ENCODE measurements around the gene WASL.
"Not testable (repeated sequence)": the region's sequence is repeated elsewhere in the genome, so short reads cannot be mapped to it uniquely, and the experiment has no call there.

Gene WASL
- total RNA-seq, result 16.8 to 17.6 reads per million in 2 donors

GRCh38 chr7:123748734-123749536 is at the start of gene WASL:
Gene WASL, minus strand, starts transcription at chr7:123749003. Its CDS starts 269 bp downstream, at chr7:123748734.
- peak; percentile 73 to 93 (median 80) for DNase-seq

- DNase-seq, result peak in 1 of 5 experiments; percentile 5
Observed at GRCh38 chr7:123797673-123798531, 49.1 kb upstream of the WASL start.

- DNase-seq, result no peak
Observed at GRCh38 chr7:123796568-123796967, 47.8 kb upstream of the WASL start.

DNA sequence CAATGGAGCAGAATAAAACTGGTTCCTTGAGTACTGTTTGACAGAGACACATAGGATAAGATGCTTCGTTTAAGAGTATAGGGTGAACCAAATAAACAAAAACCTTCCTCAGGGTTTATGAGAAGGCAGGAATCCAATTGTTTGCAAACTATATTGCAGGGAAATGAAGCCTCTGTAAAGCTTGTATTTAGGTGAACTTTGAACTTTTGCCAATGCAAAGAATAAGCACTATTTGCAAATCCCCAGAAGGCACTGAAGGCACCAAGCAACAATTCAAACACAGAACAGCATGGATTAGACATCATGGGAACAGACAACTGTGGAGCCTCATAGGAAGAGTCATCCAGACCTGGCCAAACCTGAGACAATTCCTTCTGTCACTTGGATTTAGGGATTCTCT is 47.1 kb upstream of the WASL start:
- DNase-seq, result no peak

DNA sequence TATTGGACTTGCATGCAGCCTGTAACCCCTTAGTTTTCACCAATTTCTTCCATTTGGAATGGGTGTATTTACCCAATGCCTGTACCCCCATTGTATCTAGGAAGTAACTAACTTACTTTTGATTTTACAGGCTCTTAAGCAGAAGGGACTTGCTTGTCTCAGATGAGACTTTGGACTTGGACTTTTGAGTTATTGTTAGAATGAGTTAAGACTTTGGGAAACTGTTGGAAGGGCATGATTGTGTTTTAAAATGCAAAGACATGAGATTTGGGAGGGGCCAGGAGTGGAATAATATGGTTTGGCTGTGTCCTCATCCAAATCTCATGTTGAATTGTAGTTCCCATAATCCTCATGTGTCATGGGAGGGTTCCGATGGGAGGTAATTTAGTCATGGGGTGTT is 46.3 kb upstream of the WASL start:
- DNase-seq, result not testable (repeated sequence)

- DNase-seq, result no peak
Observed at GRCh38 chr7:123792547-123792946, 43.7 kb upstream of the WASL start.

- no peak for DNase-seq
Observed at GRCh38 chr7:123791001-123791400, 42.2 kb upstream of the WASL start.

DNA sequence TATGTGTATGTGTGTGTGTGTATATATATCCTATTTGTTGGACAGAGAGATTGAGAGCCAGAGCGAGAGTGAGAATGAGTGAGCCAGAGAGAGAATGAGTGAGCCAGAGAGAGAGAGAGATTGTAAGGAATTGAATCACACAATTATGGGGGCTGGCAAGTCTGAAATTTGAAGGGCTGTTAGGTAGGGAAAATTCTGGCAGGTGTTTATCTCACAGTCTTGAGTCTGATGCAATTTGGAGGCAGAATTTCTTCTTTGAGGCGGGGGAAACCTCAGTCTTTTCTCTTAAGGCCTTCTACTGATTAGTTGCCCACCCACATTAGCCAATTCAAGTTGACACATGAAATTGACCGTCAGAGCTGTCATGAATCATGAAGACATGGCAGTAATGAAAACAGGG is 41.0 kb upstream of the WASL start:
- no peak for DNase-seq

DNA sequence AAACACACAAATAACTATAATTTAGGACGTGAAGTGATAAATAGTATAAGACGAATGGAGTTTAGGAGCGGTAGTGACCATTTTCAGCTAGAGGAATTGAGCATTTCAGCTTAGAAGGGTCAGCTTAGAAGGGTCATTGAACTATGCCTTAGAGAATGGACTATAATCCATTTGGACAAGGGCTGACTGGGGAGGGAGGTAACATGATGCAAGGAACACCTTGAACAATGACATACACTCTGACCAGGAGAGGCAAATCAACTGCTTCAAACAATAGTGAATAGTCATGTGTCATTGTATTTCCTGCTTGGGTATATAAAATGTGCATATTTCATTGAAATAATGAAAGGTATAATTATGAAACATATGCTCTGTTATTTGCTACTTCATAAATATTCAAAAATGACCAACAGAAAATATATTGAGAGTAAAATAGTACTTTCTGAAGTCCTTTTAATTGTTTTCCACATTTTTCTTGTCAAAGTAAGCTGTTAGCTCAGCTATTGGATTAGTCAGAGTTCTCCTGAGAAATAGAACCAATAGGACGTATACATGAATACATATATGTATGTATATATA is 40.5 kb upstream of the WASL start:
- no peak for DNase-seq

DNA sequence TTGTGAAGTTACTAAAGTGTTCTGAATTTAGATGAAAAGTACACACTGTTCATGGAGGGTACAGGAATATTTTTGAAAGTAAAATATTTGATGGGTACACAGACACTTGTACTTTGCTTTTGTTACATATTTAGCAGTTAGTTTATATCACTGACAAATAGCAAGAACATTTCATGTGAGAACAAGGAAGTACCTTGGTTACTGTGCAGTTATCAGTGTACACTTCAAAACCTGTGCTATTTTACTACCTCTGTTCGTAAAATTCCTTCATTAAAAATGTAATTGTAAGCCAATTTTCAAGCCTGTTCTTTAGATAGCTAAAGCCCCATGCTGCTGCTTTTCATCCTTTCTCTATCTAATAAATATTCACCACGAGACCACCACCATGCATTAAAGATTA is 39.8 kb upstream of the WASL start:
- no peak for DNase-seq

DNA sequence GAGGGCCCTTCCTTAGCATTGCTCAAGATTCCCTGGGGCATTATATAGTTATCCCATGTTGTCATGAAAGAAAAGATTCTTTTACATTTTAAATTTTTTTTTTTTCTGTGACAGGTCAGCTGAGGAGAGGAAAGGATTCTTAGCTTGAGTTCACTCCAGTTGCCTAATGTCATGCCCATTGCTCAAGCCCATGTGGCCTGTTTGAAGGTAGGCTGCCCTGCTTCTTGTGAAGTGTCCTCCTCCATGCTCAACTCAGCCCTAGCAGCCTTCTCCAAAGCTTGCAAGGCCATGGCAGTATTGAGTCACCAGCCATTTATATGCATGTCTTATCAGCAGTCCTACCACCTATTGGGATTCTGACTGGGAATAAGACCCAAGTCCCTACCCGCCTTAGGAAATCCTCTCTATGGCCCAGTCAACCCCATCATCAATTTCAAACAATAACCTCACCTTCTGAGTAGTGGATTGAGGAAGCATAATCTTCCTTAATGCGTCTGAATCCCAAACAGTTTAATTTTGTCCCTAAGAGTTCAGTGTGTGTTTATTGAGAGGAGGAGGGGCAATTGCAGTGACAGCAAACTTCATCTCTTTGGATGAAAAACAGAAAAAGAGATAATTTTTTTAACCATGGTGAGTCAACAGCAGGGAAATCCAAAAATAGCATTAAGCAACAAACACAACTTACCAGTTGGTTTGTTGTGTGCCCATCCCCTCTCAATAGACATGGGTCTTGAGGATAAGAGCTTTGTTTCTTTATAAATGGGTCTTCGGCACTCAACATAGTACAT is 38.6 kb upstream of the WASL start:
- DNase-seq, result no peak

- DNase-seq, result no peak
Observed at GRCh38 chr7:123784263-123784662, 35.5 kb upstream of the WASL start.

- DNase-seq, result no peak
Observed at GRCh38 chr7:123783820-123784219, 35.0 kb upstream of the WASL start.

DNA sequence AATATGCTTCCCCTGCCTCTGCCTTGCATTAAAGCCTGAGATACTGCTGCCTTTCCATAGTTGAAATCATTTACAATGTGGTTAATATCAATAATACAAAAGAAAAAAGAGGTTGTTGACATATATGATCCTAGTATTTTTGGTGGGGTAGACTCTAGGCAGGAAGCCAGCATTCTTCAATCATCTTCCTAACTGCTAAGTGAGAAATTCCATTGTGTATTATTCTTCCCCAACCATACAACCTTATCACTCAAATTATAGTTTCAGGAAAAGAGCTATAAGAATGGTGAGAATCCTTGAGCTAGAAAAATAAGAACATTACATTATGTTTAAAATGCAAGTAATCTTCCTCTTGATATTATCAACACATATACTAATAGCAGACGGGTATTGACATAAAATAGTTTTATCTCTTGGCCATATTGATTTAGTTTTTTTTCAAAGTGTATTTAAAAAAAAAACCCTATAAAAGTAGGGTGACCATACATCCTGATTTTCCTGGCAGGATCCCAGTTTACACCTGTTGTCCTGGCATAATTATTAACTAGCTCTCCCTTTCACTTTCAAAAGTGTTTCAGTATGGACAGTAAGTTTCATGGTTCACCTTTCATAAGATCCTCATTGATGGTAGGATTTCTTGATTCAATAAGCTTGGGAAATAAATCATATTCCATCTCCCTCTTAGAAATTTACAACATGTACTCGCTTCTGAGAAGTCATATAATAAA is 33.4 kb upstream of the WASL start:
- DNase-seq, result no peak

DNA sequence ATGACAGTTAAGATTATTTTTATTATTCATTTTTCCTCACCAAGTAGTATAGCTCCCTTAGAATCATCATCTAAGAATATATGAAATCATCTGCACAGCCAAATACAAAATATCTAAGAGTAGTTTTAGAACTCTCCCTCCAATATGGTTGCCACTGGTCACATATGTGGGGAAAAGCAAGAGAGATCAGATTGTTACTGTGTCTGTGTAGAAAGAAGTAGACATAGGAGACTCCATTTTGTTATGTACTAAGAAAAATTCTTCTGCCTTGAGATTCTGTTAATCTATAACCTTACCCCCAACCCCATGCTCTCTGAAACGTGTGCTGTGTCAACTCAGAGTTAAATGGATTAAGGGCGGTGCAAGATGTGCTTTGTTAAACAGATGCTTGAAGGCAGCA is 31.7 kb upstream of the WASL start:
- not testable (repeated sequence) for DNase-seq

DNA sequence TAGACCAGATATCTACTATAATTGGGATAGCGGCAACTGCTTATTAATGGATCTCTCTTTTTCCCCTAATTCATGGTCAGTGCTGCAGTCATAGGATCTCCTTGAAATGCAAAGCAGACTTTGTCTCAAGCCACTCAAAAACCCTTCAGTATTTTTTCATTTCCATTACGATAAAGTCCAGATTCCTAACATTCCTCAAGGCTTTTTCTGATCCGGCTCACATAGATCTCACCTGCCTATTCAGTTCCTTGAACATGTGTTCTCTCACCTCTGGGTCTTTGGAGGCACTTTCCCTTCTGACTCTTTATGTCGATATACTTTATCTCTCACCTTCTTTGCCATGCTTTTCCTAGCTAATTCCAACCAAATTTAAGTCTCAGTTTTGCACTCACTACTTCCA is 25.7 kb upstream of the WASL start:
- no peak for DNase-seq

DNA sequence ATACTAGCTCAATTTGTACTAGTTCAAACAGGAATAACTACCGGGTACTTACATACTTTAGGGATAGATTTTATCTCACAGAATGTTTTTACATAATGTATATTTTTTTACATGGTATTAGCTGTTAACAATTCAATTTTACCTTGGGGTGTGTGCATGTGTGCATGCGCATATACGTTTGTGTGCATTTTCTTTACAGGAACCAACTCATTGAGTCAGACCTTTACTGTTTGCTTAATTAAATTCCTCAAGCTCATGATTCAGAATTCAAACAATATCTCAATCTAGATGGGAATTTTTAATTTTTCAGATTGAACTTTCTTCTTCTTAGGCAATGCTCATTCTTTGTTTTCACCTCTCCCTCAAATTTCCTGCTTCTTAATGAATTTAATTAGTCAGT is 24.7 kb upstream of the WASL start:
- no peak for DNase-seq

GRCh38 chr7:123772652-123773051 is 23.8 kb upstream of the WASL start:
- DNase-seq, result no peak

- DNase-seq, result no peak
Observed at GRCh38 chr7:123771846-123772245, 23.0 kb upstream of the WASL start.

GRCh38 chr7:123771256-123771655 is 22.5 kb upstream of the WASL start:
- DNase-seq, result peak in 1 of 5 experiments; percentile 2

DNA sequence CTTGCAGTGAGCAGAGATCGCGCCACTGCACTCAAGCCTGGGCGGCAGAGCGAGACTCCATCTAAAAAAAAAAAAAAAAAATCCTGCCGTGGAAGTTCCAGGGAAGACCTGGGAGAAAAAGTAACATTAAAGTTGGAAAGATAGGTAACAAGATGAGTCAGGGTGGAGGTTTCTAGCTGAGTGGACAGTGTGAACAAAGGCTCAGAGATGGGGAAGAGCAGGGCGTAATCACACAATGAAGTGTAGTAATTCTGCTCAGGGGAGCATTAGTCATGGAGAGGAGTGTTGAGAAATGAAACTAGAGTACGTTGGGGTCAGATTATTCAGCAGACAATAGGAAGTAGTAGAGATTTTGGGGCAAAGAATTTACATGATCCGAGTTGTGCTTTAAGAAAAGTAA is 21.6 kb upstream of the WASL start:
- peak in 1 of 5 experiments; percentile 18 for DNase-seq

DNA sequence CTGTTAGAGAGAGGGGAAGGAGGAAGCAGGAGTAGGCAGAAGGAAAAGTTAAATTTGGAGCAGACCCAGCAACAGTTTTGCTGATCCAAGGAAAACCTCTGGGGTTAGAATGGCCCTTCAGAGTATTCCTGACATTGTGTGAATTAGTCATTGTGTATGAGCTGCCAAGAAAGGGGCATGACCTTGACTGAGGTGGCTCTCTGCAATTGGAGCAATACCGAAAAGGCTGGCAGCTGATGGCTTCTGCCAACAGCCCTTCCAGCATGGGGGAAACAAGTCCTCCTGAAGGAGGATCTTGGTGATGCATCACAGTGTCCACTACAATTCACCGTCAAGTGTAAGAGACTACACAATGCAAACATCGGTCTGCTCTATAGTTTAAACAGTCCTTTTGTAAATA is 20.6 kb upstream of the WASL start:
- no peak for DNase-seq
